HEK293 (cell line): ENCODE data around the gene PPP3R2.

Source experiments
- CTCF ChIA-PET: fragments of 350-600 bp; formaldehyde crosslinking; extraction: SDS; loops from one replicate; lab custom pipeline; 2021; ENCODE audit warnings: antibody characterized with exemption; lab: Yijun Ruan, JAX
- POLR2A ChIA-PET: fragments of 300-600 bp; formaldehyde crosslinking; extraction: SDS; loops from one replicate; lab custom pipeline; 2020; ENCODE audit warnings: antibody characterized with exemption, inconsistent platforms; lab: Yijun Ruan, JAX
- H3K27ac ChIP-seq: fragments of 200-500 bp; sonication (Bioruptor generic); 2 replicates; pipeline ENCODE4 v1.5.1; 2014; ENCODE audit warnings: low read depth, low read length, control low read depth, inconsistent platforms; ENCODE audit errors: extremely low read depth
- H3K36me3 ChIP-seq, 2 experiments: fragments of 200-500 bp in 1 of 2; sonication (Bioruptor generic) in 1 of 2; 1 replicate in 1 of 2; 2 replicates in 1 of 2; pipeline ENCODE4 v1.5.1; 2014 to 2017; ENCODE audit warnings: inconsistent platforms in 2 of 2, low read length in 2 of 2; ENCODE audit not compliant: control insufficient read depth in 2 of 2, insufficient read depth in 1 of 2
- H3K4me1 ChIP-seq: fragments of 200-500 bp; sonication (Bioruptor generic); 2 replicates; pipeline ENCODE4 v1.5.1; 2014; ENCODE audit warnings: mild to moderate bottlenecking, low read length, inconsistent platforms; ENCODE audit not compliant: control insufficient read depth, insufficient read depth
- H3K4me3 ChIP-seq: 2 replicates; pipeline ENCODE4 v1.5.1; 2011; ENCODE audit warnings: low read depth, mild to moderate bottlenecking, control low read depth, low read length, moderate library complexity
- H3K9me3 ChIP-seq: fragments of 200-500 bp; sonication (Bioruptor generic); 2 replicates; pipeline ENCODE4 v1.5.1; 2014; ENCODE audit warnings: low read depth, low read length, inconsistent platforms; ENCODE audit not compliant: control insufficient read depth, insufficient read depth
- FEZF1 ChIP-seq: fragments of 450-650 bp; formaldehyde crosslinking; IDR thresholded peaks from 2 replicates; pipeline ENCODE4 v1.5.1; 2016; ENCODE audit warnings: missing biosample characterization, missing genetic modification characterization
- GLI4 ChIP-seq: fragments of 450-650 bp; formaldehyde crosslinking; IDR thresholded peaks from 2 replicates; pipeline ENCODE4 v1.5.1; 2016; ENCODE audit warnings: missing biosample characterization, missing genetic modification characterization
- HOXA7 ChIP-seq: sonication (generic); formaldehyde crosslinking; IDR thresholded peaks from 2 replicates; pipeline ENCODE4 v1.8.1; 2022; ENCODE audit warnings: missing genetic modification reagents, borderline replicate concordance
- HOXC10 ChIP-seq: sonication (generic); formaldehyde crosslinking; IDR thresholded peaks from 2 replicates; pipeline ENCODE4 v1.8.1; 2023; ENCODE audit warnings: mild to moderate bottlenecking, missing genetic modification reagents
- KLF8 ChIP-seq: fragments of 450-650 bp; formaldehyde crosslinking; IDR thresholded peaks from 2 replicates; pipeline ENCODE4 v1.5.1; 2016; ENCODE audit warnings: missing biosample characterization, missing genetic modification characterization
- OSR2 ChIP-seq: fragments of 450-650 bp; formaldehyde crosslinking; IDR thresholded peaks from 2 replicates; pipeline ENCODE4 v1.5.1; 2016; ENCODE audit warnings: missing biosample characterization, missing genetic modification characterization
- SCRT2 ChIP-seq: fragments of 450-650 bp; formaldehyde crosslinking; IDR thresholded peaks from 2 replicates; pipeline ENCODE4 v1.5.1; 2016; ENCODE audit warnings: missing biosample characterization, missing genetic modification characterization
- ZBTB7A ChIP-seq: fragments of 450-650 bp; formaldehyde crosslinking; IDR thresholded peaks from 2 replicates; pipeline ENCODE4 v1.5.1; 2016; ENCODE audit warnings: low read depth, missing biosample characterization, missing genetic modification characterization
- ZFHX2 ChIP-seq: fragments of 450-650 bp; formaldehyde crosslinking; conservative IDR thresholded peaks from 2 replicates; pipeline ENCODE4 v1.5.1; 2016; ENCODE audit warnings: missing biosample characterization, missing genetic modification characterization
- ZNF112 ChIP-seq: fragments of 450-650 bp; formaldehyde crosslinking; IDR thresholded peaks from 2 replicates; pipeline ENCODE4 v1.5.0; 2017; ENCODE audit warnings: missing biosample characterization, missing genetic modification characterization
- ZNF114 ChIP-seq: fragments of 450-650 bp; formaldehyde crosslinking; IDR thresholded peaks from 2 replicates; pipeline ENCODE4 v1.5.0; 2017; ENCODE audit warnings: missing biosample characterization, missing genetic modification characterization
- ZNF184 ChIP-seq: fragments of 450-650 bp; IDR thresholded peaks from 2 replicates; pipeline ENCODE4 v1.5.1; 2018; ENCODE audit warnings: missing biosample characterization, mild to moderate bottlenecking, missing genetic modification characterization
- ZNF19 ChIP-seq: fragments of 450-650 bp; formaldehyde crosslinking; IDR thresholded peaks from 2 replicates; pipeline ENCODE4; 2016; ENCODE audit warnings: missing biosample characterization, missing genetic modification characterization, low read depth
- ZNF202 ChIP-seq: fragments of 450-650 bp; formaldehyde crosslinking; IDR thresholded peaks from 2 replicates; pipeline ENCODE4 v1.5.1; 2016; ENCODE audit warnings: missing biosample characterization, missing genetic modification characterization, borderline replicate concordance
- ZNF211 ChIP-seq: fragments of 450-650 bp; formaldehyde crosslinking; IDR thresholded peaks from 2 replicates; pipeline ENCODE4 v1.5.1; 2016; ENCODE audit warnings: low read depth, missing biosample characterization, missing genetic modification characterization
- ZNF214 ChIP-seq: fragments of 450-650 bp; formaldehyde crosslinking; IDR thresholded peaks from 2 replicates; pipeline ENCODE4 v1.5.1; 2017; ENCODE audit warnings: missing biosample characterization, mild to moderate bottlenecking, missing genetic modification characterization, borderline replicate concordance
- ZNF266 ChIP-seq: fragments of 450-650 bp; formaldehyde crosslinking; IDR thresholded peaks from 2 replicates; pipeline ENCODE4 v1.5.1; 2016; ENCODE audit warnings: missing biosample characterization, missing genetic modification characterization, low read depth
- ZNF341 ChIP-seq: fragments of 450-650 bp; formaldehyde crosslinking; IDR thresholded peaks from 2 replicates; pipeline ENCODE4; 2016; ENCODE audit warnings: low read depth, missing biosample characterization, missing genetic modification characterization
- ZNF426 ChIP-seq: fragments of 450-650 bp; formaldehyde crosslinking; IDR thresholded peaks from 2 replicates; pipeline ENCODE4 v1.5.1; 2017; ENCODE audit warnings: missing biosample characterization, missing genetic modification characterization, mild to moderate bottlenecking, inconsistent platforms, moderate library complexity
- ZNF433 ChIP-seq: fragments of 450-650 bp; formaldehyde crosslinking; IDR thresholded peaks from 2 replicates; pipeline ENCODE4 v1.5.1; 2016; ENCODE audit warnings: missing biosample characterization, missing genetic modification characterization, low read depth
- ZNF544 ChIP-seq: fragments of 450-650 bp; formaldehyde crosslinking; IDR thresholded peaks from 2 replicates; pipeline ENCODE4 v1.5.0; 2017; ENCODE audit warnings: missing biosample characterization, missing genetic modification characterization
- ZNF549 ChIP-seq: fragments of 450-650 bp; IDR thresholded peaks from 2 replicates; pipeline ENCODE4 v1.5.1; 2018; ENCODE audit warnings: missing biosample characterization, missing genetic modification characterization, mild to moderate bottlenecking, inconsistent platforms, moderate library complexity
- ZNF623 ChIP-seq: fragments of 450-650 bp; formaldehyde crosslinking; IDR thresholded peaks from 2 replicates; pipeline ENCODE4 v1.5.1; 2016; ENCODE audit warnings: missing biosample characterization, missing genetic modification characterization
- ZNF660 ChIP-seq: fragments of 450-650 bp; IDR thresholded peaks from 2 replicates; pipeline ENCODE4 v1.5.1; 2018; ENCODE audit warnings: missing biosample characterization, mild to moderate bottlenecking, missing genetic modification characterization
- ZNF777 ChIP-seq: fragments of 450-650 bp; formaldehyde crosslinking; IDR thresholded peaks from 2 replicates; pipeline ENCODE4 v1.5.1; 2017; ENCODE audit warnings: missing biosample characterization, missing genetic modification characterization, borderline replicate concordance
- ZNF792 ChIP-seq: fragments of 450-650 bp; formaldehyde crosslinking; IDR thresholded peaks from 2 replicates; pipeline ENCODE4 v1.5.1; 2016; ENCODE audit warnings: missing biosample characterization, missing genetic modification characterization
- ZNF843 ChIP-seq: fragments of 450-650 bp; formaldehyde crosslinking; IDR thresholded peaks from 2 replicates; pipeline ENCODE4 v1.5.1; 2016; ENCODE audit warnings: missing biosample characterization, missing genetic modification characterization
- TF ChIP-seq, protein P1 (sequence below): fragments of 450-650 bp; formaldehyde crosslinking; IDR thresholded peaks from 2 replicates; pipeline ENCODE4 v1.5.1; 2016; ENCODE audit warnings: missing biosample characterization, missing genetic modification characterization
- TF ChIP-seq, protein P2 (sequence below): fragments of 450-650 bp; formaldehyde crosslinking; IDR thresholded peaks from 2 replicates; pipeline ENCODE4 v1.5.1; 2017; ENCODE audit warnings: missing biosample characterization, missing genetic modification characterization
- TF ChIP-seq, protein P3 (sequence below): fragments of 450-650 bp; formaldehyde crosslinking; IDR thresholded peaks from 2 replicates; pipeline ENCODE4 v1.5.1; 2016; ENCODE audit warnings: missing biosample characterization, missing genetic modification characterization

The PPP3R2 gene

DNA sequence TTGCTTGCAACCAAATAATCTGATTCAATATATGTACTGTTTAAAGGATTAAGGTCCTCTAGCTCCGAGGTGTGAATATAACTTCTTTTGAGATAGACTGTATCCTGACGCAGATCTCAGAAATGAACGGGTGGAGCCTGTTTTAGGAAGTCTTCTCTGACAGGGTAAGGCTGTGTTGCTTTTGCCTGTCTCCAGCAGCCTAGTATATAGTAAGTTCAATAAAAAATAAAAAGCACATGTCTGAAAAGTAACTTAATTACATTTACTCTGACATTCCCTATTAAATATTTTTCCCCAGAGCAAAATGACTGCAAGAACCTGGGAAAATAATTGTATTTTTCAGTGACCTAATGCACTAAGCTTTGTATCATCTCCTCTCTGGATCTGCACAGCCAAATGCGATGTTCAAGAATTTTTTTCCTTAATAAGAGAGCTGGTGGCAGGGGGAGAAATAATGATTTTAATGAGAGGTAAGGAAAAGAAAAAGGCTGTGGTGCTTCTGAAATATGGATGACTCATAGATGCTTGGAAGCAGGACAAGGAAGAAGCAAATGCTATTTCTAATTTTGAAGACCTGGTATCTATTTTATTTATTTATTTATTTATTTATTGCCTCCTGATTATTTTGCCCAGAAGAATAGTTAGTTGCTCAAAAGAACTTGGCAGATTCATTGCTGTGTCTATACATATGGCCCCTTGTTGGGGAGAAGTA is 7.3 kb downstream of the PPP3R2 start:
- CTCF ChIA-PET = interaction anchor here (0.7 to 1.8 kb wide), 3 partner anchors 11 to 129 kb away, joined by 3 to 6 read pairs (median 4); no protein-coding TSS in a partner anchor

DNA sequence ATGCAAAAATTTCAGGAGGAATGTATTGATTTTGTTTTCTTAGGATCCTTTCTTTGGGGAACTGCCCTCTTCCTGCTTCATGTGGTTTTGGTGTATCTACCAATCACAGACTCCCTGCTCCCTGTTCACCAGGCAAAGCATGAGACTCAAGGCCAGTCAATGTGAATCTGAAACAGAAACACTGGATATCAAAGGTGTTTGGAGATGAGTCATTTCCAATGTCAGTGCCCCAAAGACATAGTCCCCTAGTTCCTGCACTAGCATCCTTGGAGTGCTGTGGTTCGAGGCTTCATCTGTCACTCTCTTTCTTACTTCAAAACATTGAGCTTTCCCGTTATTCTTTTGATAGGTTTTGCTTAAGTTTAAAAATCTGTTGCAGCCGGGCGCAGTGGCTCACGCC is 8.1 kb downstream of the PPP3R2 start:
- Histone ChIP-seq H3K4me3 (no peak overlapping the region), H3K4me1 (no peaks in the 10 kb centered on the region), H3K27ac (no peak overlapping the region), H3K36me3 (no peaks in the 10 kb centered on the region), H3K9me3 (no peaks in the 10 kb centered on the region)
- TF ChIP-seq ZNF266 (tag by site-specific recombination) = no peak
- TF ChIP-seq ZNF433 (tag by site-specific recombination) = no peak
- TF ChIP-seq FEZF1 = no peak
- no peak for TF ChIP-seq SCRT2
- no peak for TF ChIP-seq ZNF114 (tag by site-specific recombination)
- no peak for TF ChIP-seq ZNF341 (tag by site-specific recombination)
- no peak for TF ChIP-seq ZFHX2 (tag by site-specific recombination)
- TF ChIP-seq OSR2 (tag by site-specific recombination) = no peak
- TF ChIP-seq ZBTB7A (tag by site-specific recombination) = no peak
- TF ChIP-seq ZNF202 (tag by site-specific recombination) = no peak
- no peak for TF ChIP-seq HOXA7 (CRISPR knock-in tag)
- TF ChIP-seq ZNF214 = no peak
- TF ChIP-seq, protein P1, sequence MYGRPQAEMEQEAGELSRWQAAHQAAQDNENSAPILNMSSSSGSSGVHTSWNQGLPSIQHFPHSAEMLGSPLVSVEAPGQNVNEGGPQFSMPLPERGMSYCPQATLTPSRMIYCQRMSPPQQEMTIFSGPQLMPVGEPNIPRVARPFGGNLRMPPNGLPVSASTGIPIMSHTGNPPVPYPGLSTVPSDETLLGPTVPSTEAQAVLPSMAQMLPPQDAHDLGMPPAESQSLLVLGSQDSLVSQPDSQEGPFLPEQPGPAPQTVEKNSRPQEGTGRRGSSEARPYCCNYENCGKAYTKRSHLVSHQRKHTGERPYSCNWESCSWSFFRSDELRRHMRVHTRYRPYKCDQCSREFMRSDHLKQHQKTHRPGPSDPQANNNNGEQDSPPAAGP (tag by site-specific recombination) = no peak
- TF ChIP-seq ZNF544 (tag by site-specific recombination) = no peak
- TF ChIP-seq ZNF211 = no peak
- TF ChIP-seq, protein P2, sequence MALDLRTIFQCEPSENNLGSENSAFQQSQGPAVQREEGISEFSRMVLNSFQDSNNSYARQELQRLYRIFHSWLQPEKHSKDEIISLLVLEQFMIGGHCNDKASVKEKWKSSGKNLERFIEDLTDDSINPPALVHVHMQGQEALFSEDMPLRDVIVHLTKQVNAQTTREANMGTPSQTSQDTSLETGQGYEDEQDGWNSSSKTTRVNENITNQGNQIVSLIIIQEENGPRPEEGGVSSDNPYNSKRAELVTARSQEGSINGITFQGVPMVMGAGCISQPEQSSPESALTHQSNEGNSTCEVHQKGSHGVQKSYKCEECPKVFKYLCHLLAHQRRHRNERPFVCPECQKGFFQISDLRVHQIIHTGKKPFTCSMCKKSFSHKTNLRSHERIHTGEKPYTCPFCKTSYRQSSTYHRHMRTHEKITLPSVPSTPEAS = no peak
- TF ChIP-seq ZNF184 (tag by site-specific recombination) = no peak
- no peak for TF ChIP-seq ZNF843 (tag by site-specific recombination)
- no peak for TF ChIP-seq ZNF777
- no peak for TF ChIP-seq ZNF792
- POLR2A ChIA-PET = no interaction called here
- CTCF ChIA-PET = interaction anchor here (1.8 kb wide), 1 partner anchor 128 kb away, joined by 4 read pairs; no protein-coding TSS in a partner anchor

More for the DNA sequence above, 7.3 kb downstream of the PPP3R2 start:
- Histone ChIP-seq H3K27ac (no peak overlapping the region), H3K9me3 (no peaks in the 10 kb centered on the region), H3K4me1 (no peaks in the 10 kb centered on the region), H3K36me3 (no peaks in the 10 kb centered on the region), H3K4me3 (no peak overlapping the region)
- TF ChIP-seq ZNF19 (tag by site-specific recombination) (no peak), ZNF623 (tag by site-specific recombination) (no peak), ZNF660 (tag by site-specific recombination) (no peak), KLF8 (tag by site-specific recombination) (no peak), GLI4 (no peak), ZNF112 (tag by site-specific recombination) (no peak), HOXC10 (CRISPR knock-in tag) (no peak), ZNF549 (tag by site-specific recombination) (no peak), ZNF426 (tag by site-specific recombination) (no peak)
- TF ChIP-seq, protein P3, sequence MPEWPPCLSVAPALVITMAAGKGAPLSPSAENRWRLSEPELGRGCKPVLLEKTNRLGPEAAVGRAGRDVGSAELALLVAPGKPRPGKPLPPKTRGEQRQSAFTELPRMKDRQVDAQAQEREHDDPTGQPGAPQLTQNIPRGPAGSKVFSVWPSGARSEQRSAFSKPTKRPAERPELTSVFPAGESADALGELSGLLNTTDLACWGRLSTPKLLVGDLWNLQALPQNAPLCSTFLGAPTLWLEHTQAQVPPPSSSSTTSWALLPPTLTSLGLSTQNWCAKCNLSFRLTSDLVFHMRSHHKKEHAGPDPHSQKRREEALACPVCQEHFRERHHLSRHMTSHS (tag by site-specific recombination) = no peak
- POLR2A ChIA-PET = no interaction called here
